Ovary (tissue), 3 donors: ENCODE results near the gene OPCML.

ENCODE experiments used
- EP300 ChIP-seq: sonication (generic); formaldehyde crosslinking; IDR thresholded peaks from one replicate; pipeline ENCODE4 v1.6.1; 2017; ENCODE audit warnings: antibody characterized with exemption
- POLR2A ChIP-seq: fragments of 450-650 bp; IDR thresholded peaks from one replicate; pipeline ENCODE4 v1.6.1; 2017; ENCODE audit warnings: antibody characterized with exemption, mild to moderate bottlenecking, moderate library complexity
- TF ChIP-seq, protein P1 (sequence below), 3 donors: fragments of 450-650 bp in 2 of 3; fragments of 200-600 bp in 1 of 3; IDR thresholded peaks; one replicate each; pipeline versions ENCODE4 v1.5.1 to v1.8.0; 2016 to 2022; ENCODE audit warnings: antibody characterized with exemption in 3 of 3, mild to moderate bottlenecking in 1 of 3
- donor health status: DM: no; HTN: no; CAD: no.

DNA sequence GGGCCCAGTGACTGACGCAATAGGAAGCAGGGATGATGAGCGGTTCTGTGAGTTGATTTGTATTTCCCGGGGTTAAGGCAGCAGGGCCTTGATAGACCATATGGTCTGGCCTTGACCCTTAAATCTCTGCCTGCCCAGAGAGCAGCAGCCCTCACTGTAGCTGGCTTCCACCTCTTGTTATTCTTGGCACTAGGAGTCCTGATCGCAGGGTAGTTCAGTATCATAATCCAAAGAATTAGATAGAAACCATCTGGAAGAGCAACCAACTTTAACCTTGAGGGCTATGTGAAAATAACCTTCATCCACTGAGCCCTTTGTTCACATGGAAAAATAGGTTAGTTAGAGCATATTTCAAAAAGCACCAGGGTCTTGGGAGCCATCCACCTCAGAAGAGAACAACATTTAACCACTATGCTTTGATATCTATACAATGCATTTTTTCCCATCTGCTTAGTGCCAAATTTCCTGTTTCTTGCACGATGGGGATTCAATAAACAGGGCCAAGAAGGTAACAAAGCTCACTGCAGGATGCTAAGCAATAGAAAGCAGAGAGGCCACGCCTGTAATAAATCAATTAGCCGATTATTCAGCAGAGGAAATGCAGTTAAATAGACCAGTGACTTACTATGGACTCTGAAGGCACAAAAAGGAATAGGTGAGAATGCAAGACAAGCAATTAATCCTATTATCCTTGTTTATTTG is 761.3 kb downstream of the OPCML start:
- TF ChIP-seq, protein P1, sequence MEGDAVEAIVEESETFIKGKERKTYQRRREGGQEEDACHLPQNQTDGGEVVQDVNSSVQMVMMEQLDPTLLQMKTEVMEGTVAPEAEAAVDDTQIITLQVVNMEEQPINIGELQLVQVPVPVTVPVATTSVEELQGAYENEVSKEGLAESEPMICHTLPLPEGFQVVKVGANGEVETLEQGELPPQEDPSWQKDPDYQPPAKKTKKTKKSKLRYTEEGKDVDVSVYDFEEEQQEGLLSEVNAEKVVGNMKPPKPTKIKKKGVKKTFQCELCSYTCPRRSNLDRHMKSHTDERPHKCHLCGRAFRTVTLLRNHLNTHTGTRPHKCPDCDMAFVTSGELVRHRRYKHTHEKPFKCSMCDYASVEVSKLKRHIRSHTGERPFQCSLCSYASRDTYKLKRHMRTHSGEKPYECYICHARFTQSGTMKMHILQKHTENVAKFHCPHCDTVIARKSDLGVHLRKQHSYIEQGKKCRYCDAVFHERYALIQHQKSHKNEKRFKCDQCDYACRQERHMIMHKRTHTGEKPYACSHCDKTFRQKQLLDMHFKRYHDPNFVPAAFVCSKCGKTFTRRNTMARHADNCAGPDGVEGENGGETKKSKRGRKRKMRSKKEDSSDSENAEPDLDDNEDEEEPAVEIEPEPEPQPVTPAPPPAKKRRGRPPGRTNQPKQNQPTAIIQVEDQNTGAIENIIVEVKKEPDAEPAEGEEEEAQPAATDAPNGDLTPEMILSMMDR (IDR thresholded peaks at IDR 0.05): no peak
- TF ChIP-seq EP300 (no peak), POLR2A (no peak)
